SK-N-SH (cell line): ENCODE results near the gene WSB2. TPM values are rescaled to one million over a fixed set of nuclear protein-coding genes. Genes with fewer than 3 reads are reported as not detected.
"Not testable (repeated sequence)": the region's sequence is repeated elsewhere in the genome, so short reads cannot be mapped to it uniquely, and the experiment has no call there.

ENCODE experiments used
- CTCF ChIA-PET: fragments of 300-600, 350-600 bp; formaldehyde crosslinking; extraction: SDS; loops from one replicate; lab custom pipeline; 2021; lab: Yijun Ruan, JAX
- POLR2A ChIA-PET: fragments of 350-600 bp; sonication (Branson Sonifier 250); formaldehyde crosslinking; extraction: SDS; loops from one replicate; lab custom pipeline; 2020; ENCODE audit warnings: antibody characterized with exemption, inconsistent platforms; lab: Yijun Ruan, JAX
- DNase-seq: peaks from one replicate; pipeline ENCODE4 v3.0.0; 2012
- H2AFZ ChIP-seq: fragments of 200-600 bp; sonication (generic); 2 replicates; pipeline ENCODE4 v1.8.1; 2016; ENCODE audit warnings: antibody characterized with exemption, mild to moderate bottlenecking, low read depth
- H3F3A ChIP-seq: fragments of 200-600 bp; sonication (generic); replicated peaks from 2 replicates; pipeline ENCODE3; 2016; ENCODE audit warnings: antibody characterized with exemption, mild to moderate bottlenecking; ENCODE audit not compliant: insufficient read depth
- H3K27ac ChIP-seq, 2 experiments: fragments of 200-500 bp in 1 of 2; fragments of 200-600 bp in 1 of 2; sonication (Bioruptor generic) in 1 of 2; sonication (generic), shearing (Covaris generic) in 1 of 2; 2 replicates each; pipeline versions ENCODE4 v1.5.1 to v1.6.1; 2014 to 2016; ENCODE audit warnings: low read depth in 2 of 2, inconsistent platforms in 1 of 2, low read length in 1 of 2, mild to moderate bottlenecking in 1 of 2, mixed read lengths in 1 of 2
- H3K27me3 ChIP-seq: fragments of 200-600 bp; sonication (generic), shearing (Covaris generic); 2 replicates; pipeline ENCODE4 v1.6.1; 2016; ENCODE audit warnings: mixed run types; ENCODE audit not compliant: insufficient read depth
- H3K36me3 ChIP-seq, 2 experiments: fragments of 200-500 bp in 1 of 2; fragments of 200-600 bp in 1 of 2; sonication (Bioruptor generic) in 1 of 2; sonication (generic) in 1 of 2; replicated peaks in 1 of 2; 2 replicates each; pipeline versions ENCODE3 to v1.5.1; 2014 to 2016; ENCODE audit warnings: low read length in 1 of 2, mild to moderate bottlenecking in 1 of 2; ENCODE audit not compliant: insufficient read depth in 2 of 2, control insufficient read depth in 1 of 2
- H3K4me1 ChIP-seq, 2 experiments: fragments of 200-500 bp in 1 of 2; fragments of 200-600 bp in 1 of 2; sonication (Bioruptor generic) in 1 of 2; sonication (generic), shearing (Covaris generic) in 1 of 2; 2 replicates each; pipeline versions ENCODE4 v1.5.1 to v1.6.1; 2014 to 2016; ENCODE audit warnings: low read depth in 1 of 2, low read length in 1 of 2, mixed run types in 1 of 2; ENCODE audit not compliant: insufficient read depth in 2 of 2, control insufficient read depth in 1 of 2
- H3K4me2 ChIP-seq: fragments of 200-600 bp; sonication (generic), shearing (Covaris generic); 2 replicates; pipeline ENCODE4 v1.6.1; 2017; ENCODE audit warnings: mixed run types
- H3K4me3 ChIP-seq, 2 experiments: fragments of 200-500 bp in 1 of 2; fragments of 200-600 bp in 1 of 2; sonication (Bioruptor generic) in 1 of 2; sonication (generic), shearing (Covaris generic) in 1 of 2; 2 replicates each; pipeline versions ENCODE4 v1.5.1 to v1.8.1; 2014 to 2016; ENCODE audit warnings: low read depth in 2 of 2, inconsistent platforms in 1 of 2, low read length in 1 of 2, mild to moderate bottlenecking in 1 of 2, mixed read lengths in 1 of 2, moderate library complexity in 1 of 2
- H3K79me2 ChIP-seq: fragments of 200-600 bp; sonication (generic); 2 replicates; pipeline ENCODE4 v1.8.1; 2017; ENCODE audit warnings: mild to moderate bottlenecking; ENCODE audit not compliant: insufficient read depth
- H3K9ac ChIP-seq: fragments of 200-600 bp; sonication (generic); 2 replicates; pipeline ENCODE4 v1.6.1; 2017; ENCODE audit warnings: mixed run types
- H3K9me2 ChIP-seq: fragments of 200-600 bp; sonication (generic); 2 replicates; pipeline ENCODE4 v1.6.1; 2017; ENCODE audit warnings: mixed run types
- H3K9me3 ChIP-seq: fragments of 200-600 bp; sonication (generic); 2 replicates; pipeline ENCODE4 v1.6.1; 2017; ENCODE audit warnings: mixed run types, mild to moderate bottlenecking, moderate library complexity
- H4K20me1 ChIP-seq: fragments of 200-600 bp; sonication (generic); 2 replicates; pipeline ENCODE4 v1.6.1; 2017; ENCODE audit warnings: mild to moderate bottlenecking, mixed run types; ENCODE audit not compliant: insufficient read depth
- FOXJ3 ChIP-seq: sonication (generic); formaldehyde crosslinking; IDR thresholded peaks from 2 replicates; pipeline ENCODE4 v1.5.1; 2020; ENCODE audit warnings: mild to moderate bottlenecking, missing genetic modification reagents
- FOXM1 ChIP-seq: IDR thresholded peaks from 2 replicates; pipeline ENCODE4 v1.4.0; 2012; ENCODE audit warnings: low read depth, mild to moderate bottlenecking
- JUND ChIP-seq: IDR thresholded peaks from 2 replicates; pipeline ENCODE4 v1.4.0; 2012
- MXI1 ChIP-seq: IDR thresholded peaks from 2 replicates; pipeline ENCODE4 v1.6.1; 2012; ENCODE audit warnings: mild to moderate bottlenecking, low read depth, low read length, improper control_type of control experiment
- NRF1 ChIP-seq: IDR thresholded peaks from 2 replicates; pipeline ENCODE4 v1.6.1; 2012; ENCODE audit warnings: low read depth, mild to moderate bottlenecking, low read length
- POLR2AphosphoS5 ChIP-seq: IDR thresholded peaks from 2 replicates; pipeline ENCODE4 v1.6.1; 2012; ENCODE audit warnings: low read depth, low read length
- RCOR1 ChIP-seq: fragments of 150-350 bp; IDR thresholded peaks from 2 replicates; pipeline ENCODE4 v1.6.1; 2017; ENCODE audit warnings: antibody characterized with exemption, low read length
- RXRA ChIP-seq: IDR thresholded peaks from 2 replicates; pipeline ENCODE4 v1.4.0; 2012; ENCODE audit warnings: low read depth, mild to moderate bottlenecking, borderline replicate concordance
- TCF12 ChIP-seq: IDR thresholded peaks from 2 replicates; pipeline ENCODE4 v1.4.0; 2012
- YY1 ChIP-seq: IDR thresholded peaks from 2 replicates; pipeline ENCODE4 v1.4.0; 2012; ENCODE audit warnings: low read depth, mild to moderate bottlenecking
- WGBS: methylation state at CpG from one replicate; pipeline ENCODE4 v1.1.6; 2017; ENCODE audit warnings: low lambda C conversion rate; 5-methylcytosine and 5-hydroxymethylcytosine counted together
- polyA plus RNA-seq, 3 experiments: library from polyadenylated mRNA; depleted of rRNA; stranded (reverse); fragments of >200 nt; gene quantifications; 2 replicates each; pipeline ENCODE4 v1.2.3, GENCODE V29; 2012
- TF ChIP-seq, protein P1 (sequence below): IDR thresholded peaks from 2 replicates; pipeline ENCODE4 v1.4.0; 2012; ENCODE audit warnings: low read depth, borderline replicate concordance
- TF ChIP-seq, protein P2 (sequence below): fragments of 200-600 bp; sonication (generic); IDR thresholded peaks from 2 replicates; pipeline ENCODE4 v1.6.1; 2017; ENCODE audit warnings: antibody characterized with exemption, mild to moderate bottlenecking, moderate library complexity
- TF ChIP-seq, protein P3 (sequence below): IDR thresholded peaks from 2 replicates; pipeline ENCODE4 v1.6.1; 2012; ENCODE audit warnings: mild to moderate bottlenecking, low read depth, low read length, moderate library complexity

Gene WSB2
- polyA plus RNA-seq, 1 of the 3 experiments (the other 2 are of a cell fraction), result 54.4 TPM

DNA sequence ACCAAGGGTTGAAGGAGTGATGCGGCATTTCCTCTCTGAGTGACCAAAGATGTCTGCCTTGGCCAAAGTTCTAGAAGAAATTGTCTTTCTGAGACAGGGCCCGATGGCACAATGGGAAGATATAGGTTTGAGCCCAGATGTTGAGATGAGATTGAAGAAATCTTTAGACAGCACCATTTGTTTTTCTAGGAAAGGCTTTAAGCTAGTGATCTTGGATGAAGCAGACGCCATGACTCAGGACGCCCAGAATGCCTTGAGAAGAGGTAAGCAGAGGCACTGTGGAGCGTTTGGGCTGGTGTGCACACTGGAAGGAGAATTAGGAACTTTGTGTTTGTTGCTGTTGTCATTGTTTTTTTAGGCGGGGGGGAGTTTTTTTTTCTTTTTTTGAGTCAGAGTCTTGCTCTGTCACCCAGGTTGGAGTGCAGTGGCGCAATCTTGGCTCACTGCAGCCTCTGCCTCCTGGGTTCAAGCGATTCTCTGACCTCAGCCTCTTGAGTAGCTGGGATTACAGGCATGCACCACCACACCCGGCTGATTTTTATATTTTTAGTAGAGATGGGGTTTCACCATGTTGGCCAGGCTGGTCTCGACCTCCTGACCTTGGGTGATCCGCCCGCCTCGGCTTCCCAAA, 38.8 kb downstream of the WSB2 start:
- H3K9ac ChIP-seq, H3K4me3 ChIP-seq, H3K9me2 ChIP-seq, H3K4me1 ChIP-seq, H4K20me1 ChIP-seq, H2AFZ ChIP-seq, H3K27me3 ChIP-seq, H3K27ac ChIP-seq, H3F3A ChIP-seq, DNase-seq, H3K4me2 ChIP-seq, H3K9me3 ChIP-seq, POLR2A ChIA-PET: not testable (repeated sequence)
- CTCF ChIA-PET, result interaction anchor here (0.7 to 1.3 kb wide), 2 partner anchors 13 to 28 kb away, joined by 3 read pairs; no protein-coding TSS in a partner anchor
- 94% methylated on average over 12 of the region's 13 CpGs for WGBS
- peaks cover 15% of the 10 kb centered on the region for H3K79me2 ChIP-seq
- H3K36me3 ChIP-seq, result peaks cover 28 to 31% of the 10 kb centered on the region in 2 experiments

DNA sequence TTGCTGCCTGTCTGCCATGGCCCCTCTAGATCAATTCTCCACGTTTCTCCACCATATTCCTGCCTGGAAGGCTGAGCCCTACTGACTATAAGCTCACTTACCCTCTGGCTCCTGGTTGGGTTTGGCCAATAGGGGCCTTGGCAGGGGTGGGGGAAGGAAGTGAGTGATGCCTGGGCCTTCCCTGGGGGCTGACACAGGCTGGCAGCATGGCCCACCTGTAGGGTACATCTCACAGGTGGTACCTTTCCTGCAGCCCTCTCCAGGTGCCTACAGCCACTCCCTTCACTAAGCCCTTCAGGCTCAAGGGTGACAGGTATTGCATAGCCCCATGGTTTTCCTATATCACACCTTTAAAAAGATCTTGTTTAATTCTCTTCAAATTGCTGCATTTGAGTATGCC, 40.9 kb downstream of the WSB2 start:
- Histone ChIP-seq H3K79me2 (peaks cover 21% of the 10 kb centered on the region), H3K4me3 (no peak overlapping the region), H3K27me3 (no peaks in the 10 kb centered on the region), H2AFZ (no peak overlapping the region), H3K4me1 (peaks cover 0 to 10% of the 10 kb centered on the region in 2 experiments; a peak in 3 of 4 replicates), H3K9me3 (no peaks in the 10 kb centered on the region), H3K36me3 (peaks cover 12 to 22% of the 10 kb centered on the region in 2 experiments), H3K4me2 (no peak overlapping the region), H3K9me2 (no peaks in the 10 kb centered on the region), H3F3A (no peaks in the 10 kb centered on the region), H3K27ac (no peak overlapping the region), H4K20me1 (no peaks in the 10 kb centered on the region), H3K9ac (no peak overlapping the region)
- no peak for DNase-seq
- 79% methylated on average over 1 of the region's 1 CpG for WGBS
- ChIA-PET CTCF (interaction anchor here (1.1 kb wide), 1 partner anchor 14 kb away, joined by 3 read pairs; no protein-coding TSS in a partner anchor), POLR2A (no interaction called here)
- TF ChIP-seq, protein P1, sequence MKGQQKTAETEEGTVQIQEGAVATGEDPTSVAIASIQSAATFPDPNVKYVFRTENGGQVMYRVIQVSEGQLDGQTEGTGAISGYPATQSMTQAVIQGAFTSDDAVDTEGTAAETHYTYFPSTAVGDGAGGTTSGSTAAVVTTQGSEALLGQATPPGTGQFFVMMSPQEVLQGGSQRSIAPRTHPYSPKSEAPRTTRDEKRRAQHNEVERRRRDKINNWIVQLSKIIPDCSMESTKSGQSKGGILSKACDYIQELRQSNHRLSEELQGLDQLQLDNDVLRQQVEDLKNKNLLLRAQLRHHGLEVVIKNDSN, result no peak
- TF ChIP-seq, protein P2, sequence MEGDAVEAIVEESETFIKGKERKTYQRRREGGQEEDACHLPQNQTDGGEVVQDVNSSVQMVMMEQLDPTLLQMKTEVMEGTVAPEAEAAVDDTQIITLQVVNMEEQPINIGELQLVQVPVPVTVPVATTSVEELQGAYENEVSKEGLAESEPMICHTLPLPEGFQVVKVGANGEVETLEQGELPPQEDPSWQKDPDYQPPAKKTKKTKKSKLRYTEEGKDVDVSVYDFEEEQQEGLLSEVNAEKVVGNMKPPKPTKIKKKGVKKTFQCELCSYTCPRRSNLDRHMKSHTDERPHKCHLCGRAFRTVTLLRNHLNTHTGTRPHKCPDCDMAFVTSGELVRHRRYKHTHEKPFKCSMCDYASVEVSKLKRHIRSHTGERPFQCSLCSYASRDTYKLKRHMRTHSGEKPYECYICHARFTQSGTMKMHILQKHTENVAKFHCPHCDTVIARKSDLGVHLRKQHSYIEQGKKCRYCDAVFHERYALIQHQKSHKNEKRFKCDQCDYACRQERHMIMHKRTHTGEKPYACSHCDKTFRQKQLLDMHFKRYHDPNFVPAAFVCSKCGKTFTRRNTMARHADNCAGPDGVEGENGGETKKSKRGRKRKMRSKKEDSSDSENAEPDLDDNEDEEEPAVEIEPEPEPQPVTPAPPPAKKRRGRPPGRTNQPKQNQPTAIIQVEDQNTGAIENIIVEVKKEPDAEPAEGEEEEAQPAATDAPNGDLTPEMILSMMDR, result no peak
- no peak for TF ChIP-seq FOXJ3 (CRISPR knock-in tag)
- no peak for TF ChIP-seq TCF12
- no peak for TF ChIP-seq POLR2AphosphoS5
- TF ChIP-seq RXRA, result no peak
- no peak for TF ChIP-seq JUND
- no peak for TF ChIP-seq YY1
- TF ChIP-seq RCOR1, result no peak
- no peak for TF ChIP-seq FOXM1
- TF ChIP-seq, protein P3, sequence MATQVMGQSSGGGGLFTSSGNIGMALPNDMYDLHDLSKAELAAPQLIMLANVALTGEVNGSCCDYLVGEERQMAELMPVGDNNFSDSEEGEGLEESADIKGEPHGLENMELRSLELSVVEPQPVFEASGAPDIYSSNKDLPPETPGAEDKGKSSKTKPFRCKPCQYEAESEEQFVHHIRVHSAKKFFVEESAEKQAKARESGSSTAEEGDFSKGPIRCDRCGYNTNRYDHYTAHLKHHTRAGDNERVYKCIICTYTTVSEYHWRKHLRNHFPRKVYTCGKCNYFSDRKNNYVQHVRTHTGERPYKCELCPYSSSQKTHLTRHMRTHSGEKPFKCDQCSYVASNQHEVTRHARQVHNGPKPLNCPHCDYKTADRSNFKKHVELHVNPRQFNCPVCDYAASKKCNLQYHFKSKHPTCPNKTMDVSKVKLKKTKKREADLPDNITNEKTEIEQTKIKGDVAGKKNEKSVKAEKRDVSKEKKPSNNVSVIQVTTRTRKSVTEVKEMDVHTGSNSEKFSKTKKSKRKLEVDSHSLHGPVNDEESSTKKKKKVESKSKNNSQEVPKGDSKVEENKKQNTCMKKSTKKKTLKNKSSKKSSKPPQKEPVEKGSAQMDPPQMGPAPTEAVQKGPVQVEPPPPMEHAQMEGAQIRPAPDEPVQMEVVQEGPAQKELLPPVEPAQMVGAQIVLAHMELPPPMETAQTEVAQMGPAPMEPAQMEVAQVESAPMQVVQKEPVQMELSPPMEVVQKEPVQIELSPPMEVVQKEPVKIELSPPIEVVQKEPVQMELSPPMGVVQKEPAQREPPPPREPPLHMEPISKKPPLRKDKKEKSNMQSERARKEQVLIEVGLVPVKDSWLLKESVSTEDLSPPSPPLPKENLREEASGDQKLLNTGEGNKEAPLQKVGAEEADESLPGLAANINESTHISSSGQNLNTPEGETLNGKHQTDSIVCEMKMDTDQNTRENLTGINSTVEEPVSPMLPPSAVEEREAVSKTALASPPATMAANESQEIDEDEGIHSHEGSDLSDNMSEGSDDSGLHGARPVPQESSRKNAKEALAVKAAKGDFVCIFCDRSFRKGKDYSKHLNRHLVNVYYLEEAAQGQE, result no peak
- TF ChIP-seq MXI1, result no peak
- TF ChIP-seq NRF1, result no peak
